GM12873 (cell line): ENCODE measurements around the gene VSIR.

Source experiments
- CTCF ChIP-seq: IDR thresholded peaks from 2 replicates; pipeline ENCODE4 v1.5.1; 2012; ENCODE audit warnings: low read depth, mild to moderate bottlenecking, moderate library complexity, low read length, control low read depth; ENCODE audit not compliant: insufficient read depth; ENCODE audit errors: missing control alignments

VSIR gene

GRCh38 chr10:71736570-71736952, 36.8 kb downstream of the VSIR start:
- no peak for TF ChIP-seq CTCF

- no peak for TF ChIP-seq CTCF
These were observed 37.4 kb downstream of the VSIR start for GRCh38 chr10:71735709-71736569.

GRCh38 chr10:71734797-71735196, 38.5 kb downstream of the VSIR start:
- no peak for TF ChIP-seq CTCF

- TF ChIP-seq CTCF: no peak
These were observed 41.5 kb downstream of the VSIR start for GRCh38 chr10:71731791-71732190.

GRCh38 chr10:71729161-71729636, 44.1 kb downstream of the VSIR start:
- TF ChIP-seq CTCF: no peak

- no peak for TF ChIP-seq CTCF
These were observed 45.3 kb downstream of the VSIR start for GRCh38 chr10:71727738-71728737.
